Measurements from ENCODE around the gene ASF1B.

DNA sequence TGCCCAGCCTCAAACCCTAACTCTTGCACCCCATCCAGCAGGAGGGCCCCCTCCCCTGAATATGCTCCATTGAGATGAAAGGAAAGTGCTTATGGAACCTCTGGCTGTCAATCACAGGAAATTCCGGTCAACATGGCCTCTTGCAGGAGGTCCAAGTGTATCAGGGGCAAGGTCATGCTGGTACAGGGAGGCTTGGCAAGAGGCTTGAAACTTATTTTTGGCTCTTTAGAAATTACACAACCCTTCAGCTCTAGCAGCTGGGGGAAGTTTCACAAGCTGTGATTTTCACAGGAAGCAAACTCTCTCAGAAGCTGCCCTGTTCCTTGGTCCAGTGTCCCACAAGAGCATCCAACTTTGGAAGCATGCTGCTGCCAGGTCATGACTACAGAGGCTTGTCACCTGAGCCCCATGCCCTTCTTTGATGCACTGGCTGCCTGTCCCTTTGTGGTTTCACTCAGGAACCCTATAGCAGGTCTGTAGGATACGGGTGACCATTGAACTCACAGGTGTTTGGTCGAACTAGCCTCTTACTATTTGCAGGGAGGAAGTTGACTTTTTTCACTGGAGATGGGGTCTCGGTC lies 8.4 kb downstream of the ASF1B start:
- TF ChIP-seq, protein P1, sequence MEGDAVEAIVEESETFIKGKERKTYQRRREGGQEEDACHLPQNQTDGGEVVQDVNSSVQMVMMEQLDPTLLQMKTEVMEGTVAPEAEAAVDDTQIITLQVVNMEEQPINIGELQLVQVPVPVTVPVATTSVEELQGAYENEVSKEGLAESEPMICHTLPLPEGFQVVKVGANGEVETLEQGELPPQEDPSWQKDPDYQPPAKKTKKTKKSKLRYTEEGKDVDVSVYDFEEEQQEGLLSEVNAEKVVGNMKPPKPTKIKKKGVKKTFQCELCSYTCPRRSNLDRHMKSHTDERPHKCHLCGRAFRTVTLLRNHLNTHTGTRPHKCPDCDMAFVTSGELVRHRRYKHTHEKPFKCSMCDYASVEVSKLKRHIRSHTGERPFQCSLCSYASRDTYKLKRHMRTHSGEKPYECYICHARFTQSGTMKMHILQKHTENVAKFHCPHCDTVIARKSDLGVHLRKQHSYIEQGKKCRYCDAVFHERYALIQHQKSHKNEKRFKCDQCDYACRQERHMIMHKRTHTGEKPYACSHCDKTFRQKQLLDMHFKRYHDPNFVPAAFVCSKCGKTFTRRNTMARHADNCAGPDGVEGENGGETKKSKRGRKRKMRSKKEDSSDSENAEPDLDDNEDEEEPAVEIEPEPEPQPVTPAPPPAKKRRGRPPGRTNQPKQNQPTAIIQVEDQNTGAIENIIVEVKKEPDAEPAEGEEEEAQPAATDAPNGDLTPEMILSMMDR (conservative IDR thresholded peaks at IDR 0.05) = no peak
- no peak for TF ChIP-seq ZFX (IDR thresholded peaks at IDR 0.05)
